Stomach (tissue), 9 donors: ENCODE results near the gene PPP2R2B. TPM values are rescaled to one million over a fixed set of nuclear protein-coding genes. Genes with fewer than 3 reads are reported as not detected.

Source experiments
- DNase-seq, 2 donors: peaks; one replicate each; pipeline versions ENCODE4 v3.0.0 to v3.0.0-alpha.2; 2013 to 2019
- H3K27ac ChIP-seq, 5 donors: fragments of 200-600 bp in 4 of 5; sonication (generic) in 4 of 5; one replicate each; pipeline ENCODE4 v1.5.1; 2013 to 2019; ENCODE audit warnings: mild to moderate bottlenecking in 1 of 5, moderate library complexity in 1 of 5
- H3K27me3 ChIP-seq, 3 donors: fragments of 200-600 bp; sonication (generic); one replicate each; pipeline ENCODE4 v1.5.1; 2017 to 2019; ENCODE audit warnings: mixed run types in 1 of 3
- H3K36me3 ChIP-seq, 4 donors: fragments of 200-600 bp; sonication (generic); 1 replicate in 3 of 4; 2 replicates in 1 of 4; pipeline ENCODE4 v1.5.1; 2016 to 2019
- H3K4me1 ChIP-seq, 4 donors: fragments of 200-600 bp; sonication (generic); one replicate each; pipeline ENCODE4 v1.5.1; 2016 to 2019
- H3K4me3 ChIP-seq, 4 donors: fragments of 200-600 bp; sonication (generic) in 3 of 4; one replicate each; pipeline ENCODE4 v1.5.1; 2016 to 2019; ENCODE audit warnings: mild to moderate bottlenecking in 1 of 4
- H3K9me3 ChIP-seq, 4 donors: fragments of 200-600 bp; sonication (generic); one replicate each; pipeline ENCODE4 v1.5.1; 2016 to 2019
- CTCF ChIP-seq, 7 experiments: fragments of 450-650 bp in 4 of 7; fragments of 200-600 bp in 3 of 7; sonication (generic) in 3 of 7; IDR thresholded peaks; one replicate each; pipeline ENCODE4 v1.5.1; 2016 to 2019; ENCODE audit warnings: antibody characterized with exemption in 7 of 7, control low read depth in 2 of 7, mild to moderate bottlenecking in 1 of 7
- EP300 ChIP-seq: sonication (generic); formaldehyde crosslinking; IDR thresholded peaks from one replicate; pipeline ENCODE4 v1.6.1; 2017; ENCODE audit warnings: antibody characterized with exemption
- POLR2A ChIP-seq, 4 donors: fragments of 450-650 bp; IDR thresholded peaks; one replicate each; pipeline ENCODE4 v1.6.1; 2016; ENCODE audit warnings: antibody characterized with exemption in 4 of 4, control low read depth in 2 of 4, mild to moderate bottlenecking in 1 of 4, moderate library complexity in 1 of 4
- POLR2AphosphoS5 ChIP-seq, 3 donors: sonication (generic); formaldehyde crosslinking; IDR thresholded peaks; one replicate each; pipeline ENCODE4 v1.6.1; 2016; ENCODE audit warnings: antibody characterized with exemption in 3 of 3
- WGBS, 5 donors: extraction: QIAGEN DNeasy Blood & Tissue Kit in 3 of 5; methylation state at CpG; one replicate each; pipeline versions ENCODE4 v1.1.5 to v1.1.7; 2013 to 2018; 5-methylcytosine and 5-hydroxymethylcytosine counted together
- intact Hi-C: fragments of 100-400 bp; cut with DNase I; formaldehyde crosslinking; loops from one replicate; pipeline ENCODE4 v1.15.1; 2023; ENCODE audit warnings: low total_unique reads
- polyA plus RNA-seq, 3 donors: library from polyadenylated mRNA; stranded (reverse); fragments of 200-250 nt; gene quantifications; one replicate each; pipeline ENCODE4 v1.2.3, GENCODE V29; 2013
- total RNA-seq, 5 donors: library from RNA; depleted of rRNA; stranded (reverse); fragments of >200 nt; gene quantifications; one replicate each; pipeline versions ENCODE4 v1.1.0 to v1.2.3, GENCODE V29; 2014 to 2016
- donor health status: healthy with polysubstance abuse.
- donor health status: Bipolar disorder and iron deficiency.
- donor health status: healthy.

The PPP2R2B gene
- total and polyA plus RNA-seq, 8 donors = under 0.01 to 4.6 (median 0.75) TPM; not detected in 1

- no peaks in the 10 kb centered on the region for H3K4me1 ChIP-seq
- DNase-seq = no peak
- peaks cover 0 to 5% (median 2%) of the 10 kb centered on the region in 4 donors for H3K9me3 ChIP-seq
- no peaks in the 10 kb centered on the region for H3K36me3 ChIP-seq
- TF ChIP-seq EP300 = no peak
- no peak for TF ChIP-seq POLR2A (IDR thresholded peaks at IDR 0.05)
- no peak for TF ChIP-seq CTCF (IDR thresholded peaks at IDR 0.05)
- no peak for TF ChIP-seq POLR2AphosphoS5 (IDR thresholded peaks at IDR 0.05)
- WGBS, 5 donors = 85 to 94% (median 93%) methylated on average over 3 of the region's 3 CpGs
- H3K27me3 ChIP-seq = no peaks in the 10 kb centered on the region
- H3K27ac ChIP-seq = no peak overlapping the region
- H3K4me3 ChIP-seq = no peak overlapping the region
- intact Hi-C loops = no loop called here
Measured at GRCh38 chr5:146897061-146897460, 18.5 kb upstream of the PPP2R2B start.

- Histone ChIP-seq H3K27me3 (no peaks in the 10 kb centered on the region), H3K9me3 (peaks cover 0 to 5% (median 2%) of the 10 kb centered on the region in 4 donors), H3K27ac (no peak overlapping the region), H3K36me3 (no peaks in the 10 kb centered on the region), H3K4me1 (no peaks in the 10 kb centered on the region), H3K4me3 (no peak overlapping the region)
- no peak for TF ChIP-seq POLR2AphosphoS5 (IDR thresholded peaks at IDR 0.05)
- no peak for TF ChIP-seq EP300
- TF ChIP-seq POLR2A (IDR thresholded peaks at IDR 0.05) = no peak
- no peak for TF ChIP-seq CTCF (IDR thresholded peaks at IDR 0.05)
- 82 to 89% (median 85%) methylated on average over 4 of the region's 4 CpGs for WGBS, 5 donors
- no peak for DNase-seq
- intact Hi-C loops = no loop called here
Measured at GRCh38 chr5:146894753-146895521, 16.4 kb upstream of the PPP2R2B start.

GRCh38 chr5:146893991-146894390 lies 15.4 kb upstream of the PPP2R2B start:
- no peaks in the 10 kb centered on the region for H3K4me1 ChIP-seq
- TF ChIP-seq POLR2AphosphoS5 (IDR thresholded peaks at IDR 0.05) (no peak), CTCF (IDR thresholded peaks at IDR 0.05) (no peak), EP300 (no peak), POLR2A (IDR thresholded peaks at IDR 0.05) (no peak)
- H3K9me3 ChIP-seq = peaks cover 0 to 5% (median 2%) of the 10 kb centered on the region in 4 donors
- no peak overlapping the region for H3K27ac ChIP-seq
- no peak overlapping the region for H3K4me3 ChIP-seq
- 91 to 97% (median 92%) methylated on average over 3 of the region's 3 CpGs for WGBS, 5 donors
- no peak for DNase-seq
- no peaks in the 10 kb centered on the region for H3K36me3 ChIP-seq
- intact Hi-C loops = no loop called here
- H3K27me3 ChIP-seq = no peaks in the 10 kb centered on the region

GRCh38 chr5:146892231-146892630 lies 13.7 kb upstream of the PPP2R2B start:
- H3K36me3 ChIP-seq = no peaks in the 10 kb centered on the region
- WGBS, 5 donors = 67 to 73% (median 71%) methylated on average over 3 of the region's 3 CpGs

More at GRCh38 chr5:146892231-146892630, 13.7 kb upstream of the PPP2R2B start:
- H3K4me1 ChIP-seq = no peaks in the 10 kb centered on the region
- H3K27ac ChIP-seq = no peak overlapping the region
- no peak for DNase-seq
- H3K4me3 ChIP-seq = no peak overlapping the region
- intact Hi-C loops = no loop called here
- no peaks in the 10 kb centered on the region for H3K9me3 ChIP-seq
- TF ChIP-seq CTCF (IDR thresholded peaks at IDR 0.05) (no peak), POLR2A (IDR thresholded peaks at IDR 0.05) (no peak), POLR2AphosphoS5 (IDR thresholded peaks at IDR 0.05) (no peak)
- no peaks in the 10 kb centered on the region for H3K27me3 ChIP-seq
